ENCODE measurements around the gene UNC93B1. TPM values are rescaled to one million over a fixed set of nuclear protein-coding genes. Genes with fewer than 3 reads are reported as not detected.
"Not testable (repeated sequence)": the region's sequence is repeated elsewhere in the genome, so short reads cannot be mapped to it uniquely, and the experiment has no call there.

Gene UNC93B1
- total RNA-seq, 2 donors from 2014 or later: 31.5 to 41.7 TPM

DNA sequence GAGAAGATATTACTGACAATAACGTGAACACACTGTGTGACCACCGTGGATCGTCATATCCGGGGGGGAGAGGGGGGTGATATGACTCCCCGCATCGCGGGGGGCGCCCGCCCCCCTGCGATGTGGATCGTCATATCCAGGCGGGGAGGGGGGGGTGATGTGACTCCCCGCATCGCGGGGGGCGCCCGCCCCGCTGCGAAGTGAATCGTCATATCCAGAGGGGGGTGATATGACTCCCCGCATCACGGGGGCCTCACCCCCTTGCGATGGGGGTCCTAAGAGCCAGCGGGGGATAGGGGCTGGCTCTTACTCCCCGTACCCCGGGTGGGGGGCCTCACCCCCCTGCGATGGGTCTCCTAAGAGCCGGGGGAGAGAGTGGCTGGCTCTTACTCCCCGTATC lies 19.9 kb downstream of the UNC93B1 start:
- H3K4me3 ChIP-seq: no peak overlapping the region
- TF ChIP-seq POLR2A (IDR thresholded peaks at IDR 0.05): no peak
- no peak for TF ChIP-seq POLR2AphosphoS5 (IDR thresholded peaks at IDR 0.05)
- TF ChIP-seq CTCF (IDR thresholded peaks at IDR 0.05): no peak
- no peaks in the 10 kb centered on the region for H3K27me3 ChIP-seq (replicated peaks; ENCODE audit: insufficient read depth)
- 75% methylated on average over 29 of the region's 29 CpGs for WGBS
- no peaks in the 10 kb centered on the region for H3K9me3 ChIP-seq
- DNase-seq (ENCODE audit: low spot score): no peak
- H3K27ac ChIP-seq: no peak overlapping the region
- H3K36me3 ChIP-seq: no peaks in the 10 kb centered on the region
- intact Hi-C loops (cut with DNase I): no loop called here
- H3K4me1 ChIP-seq (replicated peaks): no peaks in the 10 kb centered on the region

- DNase-seq (ENCODE audit: low spot score); H3K9me3 ChIP-seq; H3K27ac ChIP-seq; H3K4me3 ChIP-seq; H3K27me3 ChIP-seq (replicated peaks; ENCODE audit: insufficient read depth); H3K4me1 ChIP-seq (replicated peaks); intact Hi-C loops (cut with DNase I); H3K36me3 ChIP-seq: not testable (repeated sequence)
- 81% methylated on average over 17 of the region's 17 CpGs for WGBS
Observed at GRCh38 chr11:67982255-67982857, 21.5 kb downstream of the UNC93B1 start.

- DNase-seq (ENCODE audit: low spot score); H3K4me3 ChIP-seq; H3K27ac ChIP-seq; H3K36me3 ChIP-seq; intact Hi-C loops (cut with DNase I); H3K27me3 ChIP-seq (replicated peaks; ENCODE audit: insufficient read depth); H3K9me3 ChIP-seq; H3K4me1 ChIP-seq (replicated peaks): not testable (repeated sequence)
- WGBS: 85% methylated on average over 10 of the region's 10 CpGs
Observed at GRCh38 chr11:67981226-67981625, 22.7 kb downstream of the UNC93B1 start.

DNA sequence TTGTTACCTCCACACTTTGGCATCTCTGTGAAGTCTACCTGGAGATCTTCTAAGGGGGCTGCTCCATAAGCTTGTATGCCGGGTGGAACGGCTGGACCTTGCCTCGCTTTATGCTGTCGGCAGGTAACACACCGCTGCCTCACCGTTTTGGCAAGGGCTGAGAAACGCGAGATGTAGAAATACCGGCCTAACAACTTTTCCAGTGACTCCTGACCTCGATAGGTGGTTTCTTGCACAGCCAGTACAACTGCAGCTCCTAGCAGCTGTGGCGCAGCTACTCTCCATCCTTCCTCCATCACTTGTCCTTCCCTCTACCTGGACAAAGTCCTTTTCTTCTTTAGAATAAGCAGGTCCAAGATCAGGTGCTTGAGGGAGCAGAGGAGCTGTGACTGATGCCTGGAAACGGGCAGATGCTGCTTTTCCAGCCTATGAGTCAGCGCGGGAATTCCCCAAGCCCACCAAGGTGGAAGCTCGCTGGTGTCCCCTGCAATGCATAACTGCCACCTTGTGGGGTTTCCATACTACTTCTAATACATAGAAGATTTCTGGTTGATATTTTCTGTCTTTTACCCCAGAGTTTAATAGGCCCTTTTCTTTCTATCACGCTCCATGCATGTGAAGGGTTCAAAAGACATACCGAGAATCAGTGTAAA lies 25.0 kb downstream of the UNC93B1 start:
- 37% methylated on average over 17 of the region's 17 CpGs for WGBS
- H3K27ac ChIP-seq: peak overlapping the region; percentile 42 to 43

GRCh38 chr11:67974746-67975145 lies 29.2 kb downstream of the UNC93B1 start:
- intact Hi-C loops (cut with DNase I); H3K27ac ChIP-seq; H3K4me1 ChIP-seq (replicated peaks); H3K9me3 ChIP-seq; H3K27me3 ChIP-seq (replicated peaks; ENCODE audit: insufficient read depth); H3K36me3 ChIP-seq; H3K4me3 ChIP-seq; DNase-seq (ENCODE audit: low spot score): not testable (repeated sequence)
- WGBS: 87% methylated on average over 12 of the region's 12 CpGs

More for the DNA sequence above, 25.0 kb downstream of the UNC93B1 start:
- H3K9me3 ChIP-seq; H3K4me1 ChIP-seq (replicated peaks); intact Hi-C loops (cut with DNase I); H3K27me3 ChIP-seq (replicated peaks; ENCODE audit: insufficient read depth); H3K4me3 ChIP-seq; H3K36me3 ChIP-seq: not testable (repeated sequence)
- peak; percentile 82 for TF ChIP-seq POLR2AphosphoS5 (IDR thresholded peaks at IDR 0.05)
- DNase-seq (ENCODE audit: low spot score): peak; percentile 85

GRCh38 chr11:67965830-67966348 lies 38.0 kb downstream of the UNC93B1 start:
- 95% methylated on average over 19 of the region's 19 CpGs for WGBS
- H3K4me1 ChIP-seq (replicated peaks); H3K36me3 ChIP-seq; H3K9me3 ChIP-seq; intact Hi-C loops (cut with DNase I); H3K27ac ChIP-seq; DNase-seq (ENCODE audit: low spot score); H3K27me3 ChIP-seq (replicated peaks; ENCODE audit: insufficient read depth); H3K4me3 ChIP-seq: not testable (repeated sequence)

- H3K27me3 ChIP-seq (replicated peaks; ENCODE audit: insufficient read depth); DNase-seq (ENCODE audit: low spot score); intact Hi-C loops (cut with DNase I); H3K27ac ChIP-seq; H3K4me1 ChIP-seq (replicated peaks); H3K4me3 ChIP-seq; H3K36me3 ChIP-seq; H3K9me3 ChIP-seq: not testable (repeated sequence)
Observed at GRCh38 chr11:67964746-67965145, 39.2 kb downstream of the UNC93B1 start.

DNA sequence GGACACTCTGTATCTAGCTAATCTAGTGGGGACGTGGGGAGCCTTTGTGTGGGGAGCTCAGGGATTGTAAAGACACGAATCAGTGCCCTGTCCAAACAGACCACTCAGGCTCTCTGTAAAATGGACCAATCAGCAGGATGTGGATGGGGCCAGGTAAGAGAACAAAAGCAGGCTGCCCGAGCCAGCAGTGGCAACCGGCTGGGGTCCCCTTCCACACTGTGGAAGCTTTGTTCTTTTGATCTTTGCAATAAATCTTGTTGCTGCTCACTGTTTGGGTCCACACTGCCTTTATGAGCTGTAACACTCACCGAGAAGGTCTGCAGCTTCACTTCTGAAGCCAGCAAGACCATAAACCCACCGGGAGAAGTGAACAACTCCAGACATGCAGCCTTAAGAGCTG lies 40.0 kb downstream of the UNC93B1 start:
- H3K27me3 ChIP-seq (replicated peaks; ENCODE audit: insufficient read depth); H3K4me3 ChIP-seq; H3K9me3 ChIP-seq; H3K36me3 ChIP-seq; intact Hi-C loops (cut with DNase I); H3K4me1 ChIP-seq (replicated peaks); H3K27ac ChIP-seq; DNase-seq (ENCODE audit: low spot score): not testable (repeated sequence)
- WGBS: 15% methylated on average over 6 of the region's 6 CpGs

- 94% methylated on average over 7 of the region's 16 CpGs for WGBS
- H3K9me3 ChIP-seq; H3K4me3 ChIP-seq; H3K36me3 ChIP-seq; H3K4me1 ChIP-seq (replicated peaks); H3K27ac ChIP-seq; DNase-seq (ENCODE audit: low spot score); H3K27me3 ChIP-seq (replicated peaks; ENCODE audit: insufficient read depth); intact Hi-C loops (cut with DNase I): not testable (repeated sequence)
Observed at GRCh38 chr11:67963217-67963616, 40.7 kb downstream of the UNC93B1 start.

- H3K9me3 ChIP-seq; H3K4me3 ChIP-seq; H3K36me3 ChIP-seq; intact Hi-C loops (cut with DNase I); H3K27ac ChIP-seq; DNase-seq (ENCODE audit: low spot score); H3K4me1 ChIP-seq (replicated peaks); H3K27me3 ChIP-seq (replicated peaks; ENCODE audit: insufficient read depth): not testable (repeated sequence)
- 81% methylated on average over 6 of the region's 6 CpGs for WGBS
Observed at GRCh38 chr11:67956236-67956635, 47.7 kb downstream of the UNC93B1 start.

Measured in prostate gland (tissue), 2 donors.